ENCODE measurements around the gene KCNJ16.

The KCNJ16 gene

DNA sequence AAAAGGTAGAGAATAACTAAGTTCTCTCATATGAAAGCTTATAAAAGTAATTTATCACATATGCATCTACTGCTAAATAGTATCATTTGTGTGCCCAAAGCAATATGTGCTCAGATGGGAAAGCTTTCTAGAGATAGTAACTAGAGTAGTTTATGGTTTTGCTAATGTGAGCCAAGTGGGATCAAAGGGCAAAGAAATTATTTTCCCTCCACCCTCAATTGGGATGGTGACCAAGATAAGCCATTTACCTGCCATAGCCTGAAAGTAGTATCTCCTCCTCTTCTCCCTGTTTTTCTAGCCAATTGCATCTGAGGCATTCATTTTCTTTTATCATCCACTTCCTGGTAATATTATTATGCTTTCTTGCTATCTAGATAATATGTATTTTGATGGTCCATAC, 41.9 kb upstream of the KCNJ16 start:
- no peak for TF ChIP-seq TEAD4 (IDR thresholded peaks at IDR 0.05)
- no peak for TF ChIP-seq CEBPB (IDR thresholded peaks at IDR 0.05)
- no peak for TF ChIP-seq EGR1 (IDR thresholded peaks at IDR 0.05)
- TF ChIP-seq EP300 (IDR thresholded peaks at IDR 0.05; ENCODE audit: borderline replicate concordance) = no peak
- TF ChIP-seq RAD21 (IDR thresholded peaks at IDR 0.05; ENCODE audit: low read depth) = no peak
- no peak for TF ChIP-seq TCF12 (IDR thresholded peaks at IDR 0.05; ENCODE audit: low read depth)
- TF ChIP-seq, protein P1, sequence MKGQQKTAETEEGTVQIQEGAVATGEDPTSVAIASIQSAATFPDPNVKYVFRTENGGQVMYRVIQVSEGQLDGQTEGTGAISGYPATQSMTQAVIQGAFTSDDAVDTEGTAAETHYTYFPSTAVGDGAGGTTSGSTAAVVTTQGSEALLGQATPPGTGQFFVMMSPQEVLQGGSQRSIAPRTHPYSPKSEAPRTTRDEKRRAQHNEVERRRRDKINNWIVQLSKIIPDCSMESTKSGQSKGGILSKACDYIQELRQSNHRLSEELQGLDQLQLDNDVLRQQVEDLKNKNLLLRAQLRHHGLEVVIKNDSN (IDR thresholded peaks at IDR 0.05) = no peak
- TF ChIP-seq MAX (IDR thresholded peaks at IDR 0.05) = no peak
- no peak for TF ChIP-seq NFIC (IDR thresholded peaks at IDR 0.05)
- no peak for TF ChIP-seq TAF1 (IDR thresholded peaks at IDR 0.05; ENCODE audit: low read depth)
- TF ChIP-seq, protein P2, sequence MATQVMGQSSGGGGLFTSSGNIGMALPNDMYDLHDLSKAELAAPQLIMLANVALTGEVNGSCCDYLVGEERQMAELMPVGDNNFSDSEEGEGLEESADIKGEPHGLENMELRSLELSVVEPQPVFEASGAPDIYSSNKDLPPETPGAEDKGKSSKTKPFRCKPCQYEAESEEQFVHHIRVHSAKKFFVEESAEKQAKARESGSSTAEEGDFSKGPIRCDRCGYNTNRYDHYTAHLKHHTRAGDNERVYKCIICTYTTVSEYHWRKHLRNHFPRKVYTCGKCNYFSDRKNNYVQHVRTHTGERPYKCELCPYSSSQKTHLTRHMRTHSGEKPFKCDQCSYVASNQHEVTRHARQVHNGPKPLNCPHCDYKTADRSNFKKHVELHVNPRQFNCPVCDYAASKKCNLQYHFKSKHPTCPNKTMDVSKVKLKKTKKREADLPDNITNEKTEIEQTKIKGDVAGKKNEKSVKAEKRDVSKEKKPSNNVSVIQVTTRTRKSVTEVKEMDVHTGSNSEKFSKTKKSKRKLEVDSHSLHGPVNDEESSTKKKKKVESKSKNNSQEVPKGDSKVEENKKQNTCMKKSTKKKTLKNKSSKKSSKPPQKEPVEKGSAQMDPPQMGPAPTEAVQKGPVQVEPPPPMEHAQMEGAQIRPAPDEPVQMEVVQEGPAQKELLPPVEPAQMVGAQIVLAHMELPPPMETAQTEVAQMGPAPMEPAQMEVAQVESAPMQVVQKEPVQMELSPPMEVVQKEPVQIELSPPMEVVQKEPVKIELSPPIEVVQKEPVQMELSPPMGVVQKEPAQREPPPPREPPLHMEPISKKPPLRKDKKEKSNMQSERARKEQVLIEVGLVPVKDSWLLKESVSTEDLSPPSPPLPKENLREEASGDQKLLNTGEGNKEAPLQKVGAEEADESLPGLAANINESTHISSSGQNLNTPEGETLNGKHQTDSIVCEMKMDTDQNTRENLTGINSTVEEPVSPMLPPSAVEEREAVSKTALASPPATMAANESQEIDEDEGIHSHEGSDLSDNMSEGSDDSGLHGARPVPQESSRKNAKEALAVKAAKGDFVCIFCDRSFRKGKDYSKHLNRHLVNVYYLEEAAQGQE (IDR thresholded peaks at IDR 0.05; ENCODE audit: low read depth) = no peak

DNA sequence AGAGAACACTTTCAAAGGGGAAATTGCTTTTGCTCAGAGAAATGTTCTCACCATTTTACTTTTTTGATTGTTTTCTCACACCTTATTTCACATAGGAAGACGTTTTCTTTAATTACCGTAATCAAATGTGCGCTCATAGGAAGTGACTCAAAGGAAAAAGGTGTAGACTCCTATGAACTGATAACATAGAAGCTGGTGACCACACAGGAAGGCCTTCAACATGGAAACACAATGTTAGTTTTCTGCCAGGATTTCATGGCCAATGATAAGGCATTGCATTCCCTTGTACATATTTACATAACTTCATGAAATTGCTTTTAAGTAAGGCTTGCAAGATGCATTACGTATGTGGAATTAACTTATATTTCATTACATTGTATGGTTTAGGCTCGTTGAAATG, 40.9 kb upstream of the KCNJ16 start:
- TF ChIP-seq EGR1 (IDR thresholded peaks at IDR 0.05) (no peak), TCF12 (IDR thresholded peaks at IDR 0.05; ENCODE audit: low read depth) (no peak)

- TF ChIP-seq NFIC (IDR thresholded peaks at IDR 0.05) (no peak), RAD21 (IDR thresholded peaks at IDR 0.05; ENCODE audit: low read depth) (no peak), FOXM1 (IDR thresholded peaks at IDR 0.05; ENCODE audit: borderline replicate concordance, low read depth) (no peak)
Measured at GRCh38 chr17:70037498-70037897, 37.5 kb upstream of the KCNJ16 start.

DNA sequence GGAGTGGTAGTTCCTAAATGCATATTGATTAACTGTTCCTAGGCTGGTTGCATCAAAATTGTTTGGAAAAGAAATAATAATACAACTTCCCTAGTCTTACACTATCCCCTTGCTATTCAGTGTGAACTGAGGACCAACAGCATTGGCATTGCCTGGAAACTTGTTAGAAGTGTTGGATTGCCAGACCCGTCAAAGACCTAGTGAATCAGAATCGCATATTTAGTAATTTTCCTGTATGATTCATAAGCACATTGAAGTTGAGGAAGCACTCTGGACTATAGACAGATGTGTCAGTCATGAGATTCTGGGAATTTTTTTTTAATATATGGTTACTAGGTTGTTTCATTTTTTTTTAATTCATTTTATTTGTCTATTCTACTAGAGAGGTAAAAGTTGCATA, 34.7 kb upstream of the KCNJ16 start:
- TF ChIP-seq, protein P2 (IDR thresholded peaks at IDR 0.05; ENCODE audit: low read depth) = no peak
- TF ChIP-seq EGR1 (IDR thresholded peaks at IDR 0.05) (no peak), CEBPB (IDR thresholded peaks at IDR 0.05) (no peak), MAX (IDR thresholded peaks at IDR 0.05) (no peak), TEAD4 (IDR thresholded peaks at IDR 0.05) (no peak), EP300 (IDR thresholded peaks at IDR 0.05; ENCODE audit: borderline replicate concordance) (no peak), CREB1 (IDR thresholded peaks at IDR 0.05; ENCODE audit: low read depth) (no peak), TCF12 (IDR thresholded peaks at IDR 0.05; ENCODE audit: low read depth) (no peak), RAD21 (IDR thresholded peaks at IDR 0.05; ENCODE audit: low read depth) (no peak), NFIC (IDR thresholded peaks at IDR 0.05) (no peak), FOXM1 (IDR thresholded peaks at IDR 0.05; ENCODE audit: borderline replicate concordance, low read depth) (no peak), TAF1 (IDR thresholded peaks at IDR 0.05; ENCODE audit: low read depth) (no peak), YY1 (IDR thresholded peaks at IDR 0.05; ENCODE audit: low read depth) (no peak), ZBTB7A (IDR thresholded peaks at IDR 0.05; ENCODE audit: low read depth) (no peak)
- TF ChIP-seq, protein P1 (IDR thresholded peaks at IDR 0.05) = no peak

GRCh38 chr17:70041061-70041460, 34.0 kb upstream of the KCNJ16 start:
- TF ChIP-seq EP300 (IDR thresholded peaks at IDR 0.05; ENCODE audit: borderline replicate concordance) = no peak
- TF ChIP-seq RAD21 (IDR thresholded peaks at IDR 0.05; ENCODE audit: low read depth) = no peak
- no peak for TF ChIP-seq EGR1 (IDR thresholded peaks at IDR 0.05)
- TF ChIP-seq, protein P2 (IDR thresholded peaks at IDR 0.05; ENCODE audit: low read depth) = no peak
- TF ChIP-seq TEAD4 (IDR thresholded peaks at IDR 0.05) = no peak
- TF ChIP-seq CREB1 (IDR thresholded peaks at IDR 0.05; ENCODE audit: low read depth) = no peak
- no peak for TF ChIP-seq TAF1 (IDR thresholded peaks at IDR 0.05; ENCODE audit: low read depth)
- TF ChIP-seq CEBPB (IDR thresholded peaks at IDR 0.05) = no peak
- TF ChIP-seq YY1 (IDR thresholded peaks at IDR 0.05; ENCODE audit: low read depth) = no peak
